Skeletal muscle tissue (tissue), 4 donors: ENCODE measurements around the gene FOXP2. TPM values are rescaled to one million over a fixed set of nuclear protein-coding genes. Genes with fewer than 3 reads are reported as not detected.
"Not testable (repeated sequence)": the region's sequence is repeated elsewhere in the genome, so short reads cannot be mapped to it uniquely, and the experiment has no call there.

Experiments
- H3K27ac ChIP-seq: one replicate; pipeline ENCODE4 v1.7.0; 2013; ENCODE audit warnings: mild to moderate bottlenecking, low read depth, low read length, inconsistent platforms
- H3K27me3 ChIP-seq, 3 donors: one replicate each; pipeline ENCODE4 v1.7.0; 2013; ENCODE audit warnings: low read length in 3 of 3; ENCODE audit not compliant: control insufficient read depth in 3 of 3, insufficient read depth in 3 of 3
- H3K36me3 ChIP-seq, 3 donors: one replicate each; pipeline ENCODE4 v1.7.0; 2013; ENCODE audit warnings: low read length in 3 of 3; ENCODE audit not compliant: control insufficient read depth in 3 of 3, insufficient read depth in 3 of 3
- H3K4me1 ChIP-seq, 3 donors: one replicate each; pipeline ENCODE4 v1.7.0; 2013; ENCODE audit warnings: low read length in 3 of 3, mild to moderate bottlenecking in 3 of 3; ENCODE audit not compliant: control insufficient read depth in 3 of 3, insufficient read depth in 3 of 3
- H3K4me3 ChIP-seq, 3 donors: one replicate each; pipeline ENCODE4 v1.7.0; 2013; ENCODE audit warnings: low read length in 3 of 3
- H3K9ac ChIP-seq, 3 donors: one replicate each; pipeline ENCODE4 v1.7.0; 2013; ENCODE audit warnings: low read length in 3 of 3, mild to moderate bottlenecking in 3 of 3, moderate library complexity in 2 of 3, low read depth in 1 of 3
- H3K9me3 ChIP-seq, 3 donors: one replicate each; pipeline ENCODE4 v1.7.0; 2013; ENCODE audit warnings: low read length in 3 of 3; ENCODE audit not compliant: control insufficient read depth in 3 of 3
- total RNA-seq: library from RNA; depleted of rRNA; stranded (reverse); fragments of >200 nt; gene quantifications from one replicate; pipeline ENCODE4 v1.2.3, GENCODE V29; 2014
- donor health status: Osteomylitis.

FOXP2 gene
- 10.4 TPM for total RNA-seq

- peak within 1 kb of the TSS; percentile 64 to 69 (median 68) for H3K4me3 ChIP-seq
- H3K27me3 ChIP-seq, result no peaks in the 10 kb centered on the region
- H3K27ac ChIP-seq, result peak within 1 kb of the TSS; percentile 76
- H3K9ac ChIP-seq, result peak within 1 kb of the TSS; percentile 72 to 82 (median 80)
- H3K9me3 ChIP-seq, result no peaks in the 10 kb centered on the region
- peaks cover 4 to 13% (median 5%) of the 10 kb centered on the region in 3 donors for H3K4me1 ChIP-seq
- H3K36me3 ChIP-seq, result no peaks in the 10 kb centered on the region
Measured at GRCh38 chr7:114414156-114415063, at the start of gene FOXP2. TSS of gene FOXP2 (plus strand) at chr7:114414815. CDS start at chr7:114426512, 11,697 bp downstream.

GRCh38 chr7:114365791-114366190, 48.8 kb upstream of the FOXP2 start:
- H3K9me3 ChIP-seq, result no peaks in the 10 kb centered on the region
- H3K36me3 ChIP-seq, result no peaks in the 10 kb centered on the region
- no peak overlapping the region for H3K27ac ChIP-seq
- no peaks in the 10 kb centered on the region for H3K27me3 ChIP-seq
- H3K9ac ChIP-seq, result no peak overlapping the region
- H3K4me3 ChIP-seq, result no peak overlapping the region
- H3K4me1 ChIP-seq, result no peaks in the 10 kb centered on the region

GRCh38 chr7:114368492-114368891, 46.1 kb upstream of the FOXP2 start:
- H3K4me1 ChIP-seq, result no peaks in the 10 kb centered on the region
- no peaks in the 10 kb centered on the region for H3K27me3 ChIP-seq
- no peaks in the 10 kb centered on the region for H3K9me3 ChIP-seq
- H3K27ac ChIP-seq, result no peak overlapping the region
- no peak overlapping the region for H3K4me3 ChIP-seq
- no peaks in the 10 kb centered on the region for H3K36me3 ChIP-seq
- H3K9ac ChIP-seq, result no peak overlapping the region

- no peak overlapping the region for H3K4me3 ChIP-seq
- no peak overlapping the region for H3K27ac ChIP-seq
- H3K36me3 ChIP-seq, result no peaks in the 10 kb centered on the region
- no peak overlapping the region for H3K9ac ChIP-seq
- no peaks in the 10 kb centered on the region for H3K4me1 ChIP-seq
- H3K9me3 ChIP-seq, result no peaks in the 10 kb centered on the region
- no peaks in the 10 kb centered on the region for H3K27me3 ChIP-seq
Measured at GRCh38 chr7:114369294-114369693, 45.3 kb upstream of the FOXP2 start.

GRCh38 chr7:114372619-114373018, 42.0 kb upstream of the FOXP2 start:
- Histone ChIP-seq H3K4me3 (no peak overlapping the region), H3K27me3 (no peaks in the 10 kb centered on the region), H3K27ac (no peak overlapping the region), H3K9me3 (no peaks in the 10 kb centered on the region), H3K36me3 (no peaks in the 10 kb centered on the region), H3K4me1 (no peaks in the 10 kb centered on the region), H3K9ac (no peak overlapping the region)

- H3K4me3 ChIP-seq, result no peak overlapping the region
- no peaks in the 10 kb centered on the region for H3K4me1 ChIP-seq
- no peaks in the 10 kb centered on the region for H3K9me3 ChIP-seq
- no peaks in the 10 kb centered on the region for H3K27me3 ChIP-seq
- H3K36me3 ChIP-seq, result no peaks in the 10 kb centered on the region
- no peak overlapping the region for H3K27ac ChIP-seq
- no peak overlapping the region for H3K9ac ChIP-seq
Measured at GRCh38 chr7:114375907-114376306, 38.7 kb upstream of the FOXP2 start.

- not testable (repeated sequence) for H3K9me3 ChIP-seq, H3K27ac ChIP-seq, H3K4me3 ChIP-seq, H3K27me3 ChIP-seq, H3K9ac ChIP-seq, H3K36me3 ChIP-seq, H3K4me1 ChIP-seq
Measured at GRCh38 chr7:114383946-114384345, 30.7 kb upstream of the FOXP2 start.

- not testable (repeated sequence) for H3K36me3 ChIP-seq, H3K27ac ChIP-seq, H3K4me1 ChIP-seq, H3K9ac ChIP-seq, H3K9me3 ChIP-seq, H3K4me3 ChIP-seq, H3K27me3 ChIP-seq
Measured at GRCh38 chr7:114384346-114384745, 30.3 kb upstream of the FOXP2 start.

- Histone ChIP-seq H3K27me3 (no peaks in the 10 kb centered on the region), H3K9me3 (no peaks in the 10 kb centered on the region)
Measured at GRCh38 chr7:114388021-114388420, 26.6 kb upstream of the FOXP2 start.

GRCh38 chr7:114392686-114393085, 21.9 kb upstream of the FOXP2 start:
- H3K9ac ChIP-seq, result no peak overlapping the region
- H3K36me3 ChIP-seq, result no peaks in the 10 kb centered on the region
- no peak overlapping the region for H3K4me3 ChIP-seq
- H3K27me3 ChIP-seq, result no peaks in the 10 kb centered on the region
- peak overlapping the region; percentile 34 for H3K27ac ChIP-seq
- no peaks in the 10 kb centered on the region for H3K9me3 ChIP-seq
- peaks cover 3 to 13% (median 10%) of the 10 kb centered on the region in 3 donors for H3K4me1 ChIP-seq

More at GRCh38 chr7:114388021-114388420, 26.6 kb upstream of the FOXP2 start:
- Histone ChIP-seq H3K9ac (no peak overlapping the region), H3K36me3 (no peaks in the 10 kb centered on the region), H3K4me1 (peaks cover 3 to 13% (median 10%) of the 10 kb centered on the region in 3 donors), H3K4me3 (no peak overlapping the region), H3K27ac (no peak overlapping the region)
